Duodenal mucosa (tissue), 2 donors: ENCODE data around the gene DAPK2.

ENCODE experiments used
- H3K27ac ChIP-seq: one replicate; pipeline ENCODE4 v1.7.0; 2013; ENCODE audit warnings: low read depth, low read length
- H3K27me3 ChIP-seq, 2 donors: one replicate each; pipeline ENCODE4 v1.7.0; 2013; ENCODE audit warnings: low read length in 2 of 2, control low read depth in 1 of 2; ENCODE audit not compliant: insufficient read depth in 2 of 2, control insufficient read depth in 1 of 2
- H3K36me3 ChIP-seq, 2 donors: one replicate each; pipeline ENCODE4 v1.7.0; 2013; ENCODE audit warnings: low read length in 2 of 2, control low read depth in 1 of 2; ENCODE audit not compliant: insufficient read depth in 2 of 2, control insufficient read depth in 1 of 2
- H3K4me1 ChIP-seq, 2 donors: one replicate each; pipeline ENCODE4 v1.7.0; 2013; ENCODE audit warnings: low read length in 2 of 2, control low read depth in 1 of 2; ENCODE audit not compliant: insufficient read depth in 2 of 2, control insufficient read depth in 1 of 2
- H3K4me3 ChIP-seq, 2 donors: one replicate each; pipeline ENCODE4 v1.7.0; 2013; ENCODE audit warnings: low read length in 2 of 2, low read depth in 1 of 2
- H3K9ac ChIP-seq, 2 donors: one replicate each; pipeline ENCODE4 v1.7.0; 2013; ENCODE audit warnings: low read length in 2 of 2, low read depth in 1 of 2
- H3K9me3 ChIP-seq, 2 donors: one replicate each; pipeline ENCODE4 v1.7.0; 2013; ENCODE audit warnings: low read length in 2 of 2, control low read depth in 1 of 2; ENCODE audit not compliant: control insufficient read depth in 1 of 2

Gene DAPK2

GRCh38 chr15:63909819-63910437, 136.4 kb downstream of the DAPK2 start:
- Histone ChIP-seq H3K27ac (no peak overlapping the region), H3K4me1 (peaks cover 13 to 31% of the 10 kb centered on the region in 2 donors), H3K9me3 (no peaks in the 10 kb centered on the region), H3K4me3 (no peak overlapping the region), H3K36me3 (no peaks in the 10 kb centered on the region), H3K9ac (no peak overlapping the region), H3K27me3 (no peaks in the 10 kb centered on the region)

- no peak overlapping the region for H3K9ac ChIP-seq
- no peak overlapping the region for H3K4me3 ChIP-seq
- no peaks in the 10 kb centered on the region for H3K36me3 ChIP-seq
- H3K27ac ChIP-seq = no peak overlapping the region
- H3K9me3 ChIP-seq = no peaks in the 10 kb centered on the region
- H3K27me3 ChIP-seq = no peaks in the 10 kb centered on the region
- peaks cover 13 to 26% of the 10 kb centered on the region in 2 donors for H3K4me1 ChIP-seq
These were observed 137.3 kb downstream of the DAPK2 start for GRCh38 chr15:63908991-63909390.

GRCh38 chr15:63908281-63908680, 138.0 kb downstream of the DAPK2 start:
- no peak overlapping the region for H3K4me3 ChIP-seq
- H3K9me3 ChIP-seq = no peaks in the 10 kb centered on the region
- no peak overlapping the region for H3K27ac ChIP-seq
- H3K36me3 ChIP-seq = no peaks in the 10 kb centered on the region
- H3K9ac ChIP-seq = no peak overlapping the region
- H3K27me3 ChIP-seq = no peaks in the 10 kb centered on the region
- peaks cover 7 to 20% of the 10 kb centered on the region in 2 donors for H3K4me1 ChIP-seq

- H3K4me3 ChIP-seq = no peak overlapping the region
- no peak overlapping the region for H3K9ac ChIP-seq
- H3K27ac ChIP-seq = no peak overlapping the region
- no peaks in the 10 kb centered on the region for H3K9me3 ChIP-seq
- H3K4me1 ChIP-seq = peaks cover 7 to 20% of the 10 kb centered on the region in 2 donors
- no peaks in the 10 kb centered on the region for H3K27me3 ChIP-seq
- no peaks in the 10 kb centered on the region for H3K36me3 ChIP-seq
These were observed 138.8 kb downstream of the DAPK2 start for GRCh38 chr15:63907521-63907920.

- Histone ChIP-seq H3K9me3 (no peaks in the 10 kb centered on the region), H3K36me3 (no peaks in the 10 kb centered on the region), H3K27me3 (no peaks in the 10 kb centered on the region), H3K4me3 (no peak overlapping the region), H3K27ac (no peak overlapping the region), H3K4me1 (peaks cover 7 to 20% of the 10 kb centered on the region in 2 donors), H3K9ac (no peak overlapping the region)
These were observed 140.1 kb downstream of the DAPK2 start for GRCh38 chr15:63906266-63906584.

GRCh38 chr15:63905558-63906265, 140.6 kb downstream of the DAPK2 start:
- Histone ChIP-seq H3K4me3 (no peak overlapping the region), H3K4me1 (peaks cover 7 to 20% of the 10 kb centered on the region in 2 donors), H3K9me3 (no peaks in the 10 kb centered on the region), H3K36me3 (no peaks in the 10 kb centered on the region), H3K27me3 (no peaks in the 10 kb centered on the region), H3K9ac (no peak overlapping the region), H3K27ac (no peak overlapping the region)

- H3K36me3 ChIP-seq = no peaks in the 10 kb centered on the region
- no peak overlapping the region for H3K27ac ChIP-seq
- H3K9ac ChIP-seq = no peak overlapping the region
- H3K4me1 ChIP-seq = peaks cover 7 to 18% of the 10 kb centered on the region in 2 donors
- no peaks in the 10 kb centered on the region for H3K9me3 ChIP-seq
- no peaks in the 10 kb centered on the region for H3K27me3 ChIP-seq
- no peak overlapping the region for H3K4me3 ChIP-seq
These were observed 141.2 kb downstream of the DAPK2 start for GRCh38 chr15:63905131-63905530.

- Histone ChIP-seq H3K4me3 (no peak overlapping the region), H3K27me3 (no peaks in the 10 kb centered on the region), H3K9ac (no peak overlapping the region), H3K36me3 (no peaks in the 10 kb centered on the region), H3K9me3 (no peaks in the 10 kb centered on the region), H3K27ac (no peak overlapping the region), H3K4me1 (peaks cover 7 to 16% of the 10 kb centered on the region in 2 donors)
These were observed 142.2 kb downstream of the DAPK2 start for GRCh38 chr15:63904042-63904441.

- Histone ChIP-seq H3K4me1 (peaks cover 10 to 18% of the 10 kb centered on the region in 2 donors), H3K4me3 (no peak overlapping the region), H3K9me3 (no peaks in the 10 kb centered on the region)
These were observed 143.6 kb downstream of the DAPK2 start for GRCh38 chr15:63902671-63903035.

GRCh38 chr15:63901912-63902670, 144.2 kb downstream of the DAPK2 start:
- H3K27me3 ChIP-seq = no peaks in the 10 kb centered on the region
- no peaks in the 10 kb centered on the region for H3K36me3 ChIP-seq
- H3K9me3 ChIP-seq = no peaks in the 10 kb centered on the region
- peaks cover 13 to 23% of the 10 kb centered on the region in 2 donors for H3K4me1 ChIP-seq
- H3K4me3 ChIP-seq = no peak overlapping the region
- no peak overlapping the region for H3K27ac ChIP-seq
- no peak overlapping the region for H3K9ac ChIP-seq

More at GRCh38 chr15:63902671-63903035, 143.6 kb downstream of the DAPK2 start:
- H3K36me3 ChIP-seq = no peaks in the 10 kb centered on the region
- H3K9ac ChIP-seq = no peak overlapping the region
- H3K27ac ChIP-seq = no peak overlapping the region
- no peaks in the 10 kb centered on the region for H3K27me3 ChIP-seq
